DOHH2 (cell line): ENCODE measurements around the gene NHP2.

Experiments
- H3F3A ChIP-seq: fragments of 200-600 bp; sonication (generic), shearing (Covaris generic); 2 replicates; pipeline ENCODE4 v1.6.0; 2016; ENCODE audit warnings: antibody characterized with exemption, mild to moderate bottlenecking; ENCODE audit not compliant: control insufficient read depth, insufficient read depth
- H3K27ac ChIP-seq: fragments of 200-600 bp; sonication (generic); 2 replicates; pipeline ENCODE4 v1.5.1; 2014; ENCODE audit warnings: low read depth, mild to moderate bottlenecking, low read length, moderate library complexity
- H3K27me3 ChIP-seq: fragments of 200-600 bp; sonication (generic); 2 replicates; pipeline ENCODE4 v1.6.1; 2014; ENCODE audit warnings: mild to moderate bottlenecking, low read length, mixed read lengths; ENCODE audit not compliant: control insufficient read depth
- H3K36me3 ChIP-seq: fragments of 200-600 bp; sonication (generic); 2 replicates; pipeline ENCODE4 v1.6.1; 2014; ENCODE audit warnings: mild to moderate bottlenecking, low read length, moderate library complexity, mixed read lengths; ENCODE audit not compliant: control insufficient read depth
- H3K4me1 ChIP-seq: fragments of 200-600 bp; sonication (generic); 2 replicates; pipeline ENCODE4 v1.6.1; 2014; ENCODE audit warnings: mild to moderate bottlenecking, low read length, mixed read lengths; ENCODE audit not compliant: control insufficient read depth
- H3K4me2 ChIP-seq: fragments of 200-600 bp; sonication (generic); 2 replicates; pipeline ENCODE4 v1.6.0; 2014; ENCODE audit warnings: mild to moderate bottlenecking, low read length, moderate library complexity
- H3K4me3 ChIP-seq: fragments of 200-600 bp; sonication (generic); 2 replicates; pipeline ENCODE4 v1.5.1; 2014; ENCODE audit warnings: mild to moderate bottlenecking, low read length, mixed read lengths
- H3K79me2 ChIP-seq: fragments of 200-600 bp; sonication (generic); 2 replicates; pipeline ENCODE4 v1.6.1; 2014; ENCODE audit warnings: mild to moderate bottlenecking, low read length, mixed read lengths; ENCODE audit not compliant: control insufficient read depth
- H3K9me2 ChIP-seq: fragments of 200-600 bp; sonication (generic); replicated peaks from 2 replicates; pipeline ENCODE4 v1.6.1; 2014; ENCODE audit warnings: mild to moderate bottlenecking, low read length, mixed read lengths; ENCODE audit not compliant: control insufficient read depth
- H3K9me3 ChIP-seq: fragments of 200-600 bp; sonication (generic); 2 replicates; pipeline ENCODE4 v1.6.1; 2014; ENCODE audit warnings: antibody characterized with exemption, low read length, mixed read lengths; ENCODE audit not compliant: control insufficient read depth, insufficient read depth
- H4K20me1 ChIP-seq: fragments of 200-600 bp; sonication (generic); 2 replicates; pipeline ENCODE4 v1.6.0; 2014; ENCODE audit warnings: low read depth, mild to moderate bottlenecking, antibody characterized with exemption, low read length, moderate library complexity; ENCODE audit not compliant: control insufficient read depth, insufficient read depth
- CTCF ChIP-seq: fragments of 200-600 bp; sonication (generic); IDR thresholded peaks from one replicate; pipeline ENCODE4 v1.5.1; 2014; ENCODE audit warnings: antibody characterized with exemption, mild to moderate bottlenecking, low read depth, low read length; ENCODE audit not compliant: poor library complexity, severe bottlenecking
- EZH2phosphoT487 ChIP-seq: fragments of 200-600 bp; sonication (generic); IDR thresholded peaks from 2 replicates; pipeline ENCODE4 v1.6.1; 2017; ENCODE audit warnings: borderline replicate concordance, mild to moderate bottlenecking, antibody characterized with exemption, low read length, moderate library complexity, mixed read lengths

The NHP2 gene

GRCh38 chr5:178153530-178154340 is at the start of gene NHP2:
Gene NHP2 (minus strand): TSS chr5:178153885. CDS start chr5:178153817, 68 bp downstream.
- Histone ChIP-seq H3K27me3 (no peaks in the 10 kb centered on the region), H3K9me3 (no peaks in the 10 kb centered on the region), H3K27ac (peak within 1 kb of the TSS; percentile 22; the same call in 1 of the 2 replicates), H3K4me1 (peaks cover 38% of the 10 kb centered on the region), H4K20me1 (no peaks in the 10 kb centered on the region), H3F3A (peaks cover 11% of the 10 kb centered on the region), H3K36me3 (peaks cover 45% of the 10 kb centered on the region), H3K4me3 (peak within 1 kb of the TSS; percentile 77), H3K9me2 (no peaks in the 10 kb centered on the region), H3K79me2 (peaks cover 32% of the 10 kb centered on the region), H3K4me2 (peak within 1 kb of the TSS; percentile 85)
- TF ChIP-seq CTCF (no peak), EZH2phosphoT487 (no peak)

- peaks cover 22% of the 10 kb centered on the region for H4K20me1 ChIP-seq
- no peak for TF ChIP-seq EZH2phosphoT487
- TF ChIP-seq CTCF: no peak
- H3K27ac ChIP-seq: no peak overlapping the region
- no peaks in the 10 kb centered on the region for H3K27me3 ChIP-seq
- H3K9me3 ChIP-seq: no peaks in the 10 kb centered on the region
- H3K9me2 ChIP-seq: no peaks in the 10 kb centered on the region
- H3K4me1 ChIP-seq: peaks cover 21% of the 10 kb centered on the region
- H3K79me2 ChIP-seq: peaks cover 46% of the 10 kb centered on the region
- peaks cover 29% of the 10 kb centered on the region for H3K36me3 ChIP-seq
- H3K4me2 ChIP-seq: no peak overlapping the region
- no peak overlapping the region for H3K4me3 ChIP-seq
- peaks cover 22% of the 10 kb centered on the region for H3F3A ChIP-seq
Observed at GRCh38 chr5:178202541-178202940, 48.9 kb upstream of the NHP2 start.

GRCh38 chr5:178201927-178202235 is 48.2 kb upstream of the NHP2 start:
- Histone ChIP-seq H3K4me2 (no peak overlapping the region), H3K9me2 (no peaks in the 10 kb centered on the region), H3K36me3 (peaks cover 22% of the 10 kb centered on the region), H3K4me3 (no peak overlapping the region), H3K79me2 (peaks cover 40% of the 10 kb centered on the region), H4K20me1 (peaks cover 16% of the 10 kb centered on the region), H3K27ac (no peak overlapping the region), H3K27me3 (no peaks in the 10 kb centered on the region), H3K4me1 (peaks cover 17% of the 10 kb centered on the region), H3K9me3 (no peaks in the 10 kb centered on the region), H3F3A (peaks cover 16% of the 10 kb centered on the region)
- no peak for TF ChIP-seq EZH2phosphoT487
- no peak for TF ChIP-seq CTCF
